Measurements from ENCODE around the gene SGCE.

Gene SGCE

DNA sequence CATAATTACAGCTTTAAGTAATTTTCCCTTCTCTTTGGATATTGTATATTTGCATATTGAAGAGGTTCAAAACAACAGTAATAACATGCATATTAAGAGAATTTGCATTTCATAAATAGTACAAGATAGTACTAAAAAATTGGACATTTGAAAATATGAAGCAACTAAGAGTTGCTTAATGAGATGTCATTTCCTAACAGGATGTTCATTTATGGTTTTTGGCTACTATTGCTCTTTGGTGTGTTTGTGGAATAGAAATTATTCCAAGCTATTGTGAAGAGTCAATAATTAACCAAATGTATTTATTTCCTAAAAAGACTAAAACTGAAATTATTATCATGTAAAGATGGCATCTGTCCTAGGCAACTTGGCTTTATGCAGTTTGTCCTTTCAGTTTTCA is 4.1 kb upstream of the SGCE start:
- no peak for DNase-seq (ENCODE audit: low read depth in 2 of 2, low spot score in 1 of 2)

DNA sequence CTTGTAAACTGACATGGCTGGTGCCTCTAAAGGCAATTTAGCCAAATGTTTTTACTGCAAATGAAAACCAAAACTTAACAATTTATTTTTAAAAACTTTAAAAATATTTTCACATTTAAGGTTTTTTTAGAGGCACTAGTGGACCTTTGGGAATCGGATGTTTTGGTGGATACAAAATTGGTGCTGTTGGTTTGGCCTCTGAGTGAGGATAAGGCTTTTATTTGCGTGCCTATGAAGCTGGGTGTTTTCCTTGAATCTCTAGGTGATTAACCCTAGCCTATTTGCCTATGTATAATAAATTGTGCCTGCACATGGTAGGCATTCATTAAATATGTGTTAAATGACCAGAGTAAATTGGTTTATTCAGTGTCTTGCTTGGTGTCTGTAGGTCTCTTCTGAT is 2.9 kb upstream of the SGCE start:
- DNase-seq (ENCODE audit: low read depth in 2 of 2, low spot score in 1 of 2) = no peak

DNA sequence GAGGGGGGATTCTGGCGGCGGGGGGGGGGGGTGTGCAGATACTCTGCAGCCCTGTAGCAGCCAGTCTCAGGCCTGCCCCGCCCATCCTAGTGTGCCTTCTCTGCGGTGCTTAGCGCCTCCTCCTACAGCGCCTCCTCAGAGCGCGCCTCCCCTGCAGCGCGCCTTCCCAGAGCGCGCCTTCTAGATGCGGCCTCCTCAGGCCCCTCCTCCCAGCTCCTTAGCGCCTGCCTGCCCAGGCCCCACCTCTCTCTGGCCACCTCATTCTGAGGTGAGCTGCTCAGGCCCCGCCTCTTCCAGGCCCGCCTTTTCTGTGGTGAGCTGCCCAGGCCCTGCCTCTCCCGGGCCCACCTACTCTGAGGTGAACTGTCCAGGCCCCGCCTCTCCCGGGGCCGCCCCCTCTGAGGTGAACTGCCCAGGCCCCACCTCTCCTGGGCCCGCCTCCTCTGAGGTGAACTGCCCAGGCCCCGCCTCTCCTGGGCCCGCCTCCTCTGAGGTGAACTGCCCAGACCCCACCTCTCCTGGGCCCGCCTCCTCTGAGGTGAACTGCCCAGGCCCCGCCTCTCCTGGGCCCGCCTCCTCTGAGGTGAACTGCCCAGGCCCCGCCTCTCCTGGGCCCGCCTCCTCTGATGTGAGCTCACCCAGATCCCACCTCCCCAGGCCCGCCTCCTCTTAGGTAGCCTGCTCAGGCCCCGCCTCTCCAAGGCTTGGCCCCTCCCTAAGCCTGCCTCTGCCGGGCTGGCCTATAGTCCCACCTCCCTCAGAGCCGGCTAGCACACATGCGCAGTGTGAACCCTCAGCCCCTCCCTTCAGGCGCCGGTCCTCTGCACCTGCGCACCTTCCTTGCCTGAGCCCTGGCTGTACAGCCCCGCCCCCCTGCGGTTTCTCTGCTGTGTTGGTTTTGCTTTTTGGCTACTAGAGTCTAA is 2.1 kb upstream of the SGCE start:
- peak; percentile 76 to 85 for DNase-seq (ENCODE audit: low read depth in 2 of 2, low spot score in 1 of 2)

- no peak for DNase-seq (ENCODE audit: low read depth in 2 of 2, low spot score in 1 of 2)
Measured at GRCh38 chr7:94656925-94657731, 1.2 kb upstream of the SGCE start.

DNA sequence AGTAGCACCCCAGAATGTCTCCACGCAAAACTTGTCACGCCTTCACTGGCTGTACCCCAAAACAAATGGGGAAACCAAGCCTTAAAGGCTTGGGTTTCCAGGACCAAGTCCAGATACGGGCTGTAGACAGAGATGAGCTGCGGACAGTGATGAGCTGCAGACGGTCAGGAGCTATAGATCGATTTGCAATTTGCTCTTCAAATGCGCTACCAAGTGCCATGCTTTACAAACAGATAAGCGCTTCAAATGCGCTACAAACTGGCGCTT is 658 bp upstream of the SGCE start:
- DNase-seq (ENCODE audit: low read depth in 2 of 2, low spot score in 1 of 2) = no peak

- no peak for DNase-seq (ENCODE audit: low read depth in 2 of 2, low spot score in 1 of 2)
Measured at GRCh38 chr7:94655126-94655847, 646 bp downstream of the SGCE start.

DNA sequence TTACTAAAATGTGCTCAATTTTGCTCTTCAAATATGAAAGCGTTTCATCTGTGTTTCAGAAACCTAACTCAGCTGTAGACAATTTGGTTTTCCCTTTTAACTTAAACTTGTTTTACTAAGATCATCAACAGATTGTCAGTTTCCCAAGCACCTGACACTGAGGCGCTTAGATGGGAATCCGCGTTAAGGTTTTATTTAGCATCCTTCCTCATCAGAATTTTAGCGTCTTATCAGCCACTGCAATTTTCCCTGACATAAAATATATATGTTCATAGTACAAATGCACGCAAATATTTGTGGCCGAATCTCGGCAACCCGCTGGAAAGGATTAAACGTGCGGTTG is 1.2 kb downstream of the SGCE start:
- no peak for DNase-seq (ENCODE audit: low read depth in 2 of 2, low spot score in 1 of 2)

DNA sequence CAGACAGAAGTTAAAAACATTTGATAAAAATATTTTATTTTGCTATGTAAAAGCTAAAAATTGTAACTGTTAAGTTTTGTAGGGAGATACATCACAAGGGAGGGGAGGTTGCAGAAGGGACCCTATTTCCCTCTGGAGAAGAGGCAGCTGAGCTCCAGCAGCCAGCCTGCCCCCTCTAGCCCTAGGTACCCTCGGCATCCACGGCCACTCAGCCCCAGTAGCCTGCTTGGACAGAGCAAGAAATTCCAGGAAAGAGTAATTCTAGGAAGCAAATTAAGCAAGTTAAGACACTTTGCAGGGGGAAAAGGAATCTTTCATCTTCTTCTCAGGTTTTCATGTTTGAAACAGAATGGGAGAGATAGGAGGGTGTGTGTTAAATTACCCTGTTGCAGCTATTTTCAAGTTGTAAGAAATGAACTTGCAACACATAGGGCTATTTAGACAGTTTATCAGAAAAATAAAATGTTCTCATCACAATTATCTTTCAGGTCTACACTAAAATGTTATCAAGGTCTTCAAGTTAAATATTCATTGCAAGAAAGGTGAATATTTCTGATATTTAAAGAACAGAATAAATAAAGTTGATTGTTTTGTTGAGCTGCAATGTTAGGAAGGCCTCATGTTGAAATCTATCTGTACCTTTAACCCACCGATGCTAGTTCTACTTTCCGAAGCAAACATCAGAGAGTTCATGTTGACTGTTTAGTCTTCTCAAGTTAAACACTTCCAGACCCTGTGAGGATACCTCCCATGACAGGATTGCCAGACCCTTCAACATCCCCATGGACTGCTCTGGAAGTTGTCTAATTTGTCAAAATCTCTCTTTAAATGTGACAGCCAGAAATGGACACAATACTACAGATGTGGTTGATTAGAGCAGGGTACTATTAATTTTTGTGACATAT is 5.5 kb downstream of the SGCE start:
- no peak for DNase-seq (ENCODE audit: low read depth in 2 of 2, low spot score in 1 of 2)

DNA sequence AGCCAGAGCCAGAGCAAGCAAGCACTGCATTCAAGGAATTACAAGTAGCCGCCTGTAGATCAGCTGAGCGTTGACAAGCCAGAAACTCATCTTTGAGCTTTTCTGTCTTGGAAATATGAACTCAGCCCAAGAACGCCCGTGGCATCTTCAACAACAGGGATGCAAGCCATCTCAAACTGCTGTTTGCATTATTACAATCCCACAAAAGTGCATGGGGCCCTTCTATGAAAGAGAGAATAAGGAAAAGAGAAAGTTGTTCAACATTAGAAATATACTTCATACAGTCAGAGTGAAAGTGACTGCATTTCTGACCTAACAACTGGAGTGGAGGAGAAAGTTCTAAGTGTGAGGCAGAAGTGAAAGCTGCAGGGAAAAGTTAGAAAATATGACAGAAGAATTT is 6.5 kb downstream of the SGCE start:
- DNase-seq (ENCODE audit: low read depth in 2 of 2, low spot score in 1 of 2) = no peak

- no peak for DNase-seq (ENCODE audit: low read depth in 2 of 2, low spot score in 1 of 2)
Measured at GRCh38 chr7:94648731-94649130, 7.2 kb downstream of the SGCE start.

- no peak for DNase-seq (ENCODE audit: low read depth in 2 of 2, low spot score in 1 of 2)
Measured at GRCh38 chr7:94647295-94647694, 8.6 kb downstream of the SGCE start.

DNA sequence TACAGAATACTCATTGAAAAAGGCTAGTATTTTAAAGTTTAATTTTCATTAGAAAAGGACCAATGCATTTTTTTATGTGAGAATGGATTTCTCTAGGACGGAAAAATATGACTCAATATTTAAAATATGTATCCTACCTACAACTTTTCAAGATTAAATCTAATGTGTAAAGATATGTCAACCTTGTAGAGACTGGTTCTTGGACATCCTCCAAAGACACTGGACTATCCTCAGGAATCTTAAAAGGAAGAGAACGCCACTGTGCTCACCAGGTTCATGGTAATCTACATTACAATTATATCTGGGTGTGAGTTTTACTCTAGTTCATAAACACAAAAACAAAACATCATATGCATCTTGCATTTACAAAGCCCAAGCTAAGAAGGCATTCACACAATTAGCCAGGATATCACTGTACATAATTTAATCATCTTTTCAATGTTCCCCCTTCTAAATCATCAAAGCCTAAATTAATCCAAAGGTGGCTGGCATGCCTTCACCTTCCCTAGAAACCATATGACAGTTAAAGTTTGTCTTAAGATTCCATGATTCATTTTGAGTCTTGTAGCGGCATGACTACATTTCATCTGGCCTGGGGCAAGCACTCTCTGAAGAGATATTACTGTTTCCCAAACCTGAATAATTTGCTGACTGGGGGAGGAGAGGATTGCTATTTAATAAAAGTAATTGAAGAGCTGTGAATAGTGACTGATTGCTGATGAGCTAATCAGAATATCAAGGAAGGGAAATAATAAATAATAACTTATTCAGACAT is 12.0 kb downstream of the SGCE start:
- no peak for DNase-seq (ENCODE audit: low read depth in 2 of 2, low spot score in 1 of 2)

DNA sequence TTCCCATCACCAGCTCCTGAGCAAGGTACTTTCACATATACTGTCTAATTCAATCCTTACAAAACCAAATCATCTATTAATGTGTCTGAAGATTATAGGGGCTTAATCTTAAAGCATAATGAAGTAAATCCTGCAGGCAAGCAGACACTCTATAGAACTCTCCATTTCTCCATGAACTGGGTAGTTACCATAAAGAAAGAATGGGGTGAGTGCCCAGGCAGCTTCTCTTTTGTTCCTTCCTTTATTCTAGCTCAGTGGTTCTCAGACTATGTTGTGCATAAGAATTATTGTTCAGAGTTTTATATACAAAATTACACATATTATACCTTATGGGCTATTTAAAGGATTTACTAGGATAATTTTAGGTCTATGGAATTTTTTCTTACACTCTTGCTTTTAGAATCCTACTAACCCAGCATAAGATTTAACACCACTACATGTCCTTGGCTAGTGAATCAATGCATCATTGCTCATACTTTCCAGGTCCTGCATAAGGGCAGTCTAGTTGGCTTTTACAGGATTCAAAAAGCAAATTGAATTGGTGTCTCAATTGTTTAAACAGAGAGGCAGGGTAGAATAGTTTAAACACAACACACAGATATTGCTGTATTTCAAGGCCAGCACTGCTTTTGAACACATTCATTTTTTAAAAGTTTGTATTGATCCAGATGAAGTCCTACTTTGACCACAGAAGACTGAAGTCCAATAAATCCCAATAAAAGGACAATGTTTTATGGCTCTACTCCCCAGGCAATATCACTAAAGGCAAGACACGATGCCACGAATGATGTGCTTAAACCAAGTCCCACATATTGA is 12.9 kb downstream of the SGCE start:
- DNase-seq (ENCODE audit: low read depth in 2 of 2, low spot score in 1 of 2) = no peak

DNA sequence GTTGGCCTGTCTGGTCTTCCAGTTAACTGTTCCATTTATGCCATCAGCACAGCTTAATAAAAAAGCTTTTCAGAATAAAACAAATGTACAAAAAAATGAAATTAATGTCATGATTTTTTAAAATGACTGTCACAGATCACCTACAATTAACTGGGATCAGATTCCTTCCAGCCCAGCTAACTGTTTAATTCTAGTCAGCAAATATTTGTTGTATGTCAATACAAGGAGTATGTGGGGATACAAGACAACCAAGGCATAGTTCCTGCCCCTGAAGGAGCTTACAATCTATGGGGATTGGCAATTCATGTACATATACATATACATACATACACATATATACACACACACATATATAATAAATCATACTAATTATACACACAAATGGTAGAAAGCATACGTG is 16.5 kb downstream of the SGCE start:
- no peak for DNase-seq (ENCODE audit: low read depth in 2 of 2, low spot score in 1 of 2)

GRCh38 chr7:94635687-94636086 is 20.2 kb downstream of the SGCE start:
- DNase-seq (ENCODE audit: low read depth in 2 of 2, low spot score in 1 of 2) = no peak

- no peak for DNase-seq (ENCODE audit: low read depth in 2 of 2, low spot score in 1 of 2)
Measured at GRCh38 chr7:94634502-94634901, 21.4 kb downstream of the SGCE start.

DNA sequence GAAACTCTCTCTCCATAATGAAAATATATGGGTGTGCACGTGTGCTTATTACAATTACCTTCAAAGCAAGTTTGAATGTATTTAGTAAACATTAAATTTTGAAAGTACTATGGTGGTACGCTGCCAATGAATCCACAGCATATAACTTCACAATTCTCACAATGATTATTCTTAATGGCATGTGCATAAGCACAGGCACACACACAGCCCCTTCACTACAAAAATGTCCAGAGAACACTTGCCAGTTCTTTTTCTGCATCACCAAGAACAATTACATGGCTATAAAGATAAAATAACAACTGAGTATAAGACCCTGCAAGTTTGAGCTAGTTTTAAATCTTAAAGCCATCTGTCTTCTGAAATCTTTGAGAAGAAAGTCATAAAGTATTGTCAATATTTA is 22.2 kb downstream of the SGCE start:
- DNase-seq (ENCODE audit: low read depth in 2 of 2, low spot score in 1 of 2) = no peak

DNA sequence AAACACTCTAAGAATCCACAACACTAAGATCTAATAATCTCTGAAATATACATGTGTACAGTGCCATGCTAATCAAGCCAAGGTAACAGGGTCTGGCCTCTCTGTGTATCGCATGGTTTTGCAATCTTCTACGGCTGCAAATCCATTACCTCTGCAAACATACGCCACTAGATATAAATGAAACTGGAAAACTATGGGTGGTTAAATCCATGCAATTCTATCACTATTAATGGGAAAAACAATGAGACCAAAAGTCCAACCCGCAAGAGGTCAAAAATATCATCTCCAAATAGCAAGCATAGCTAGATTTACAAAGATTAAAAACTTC is 23.0 kb downstream of the SGCE start:
- no peak for DNase-seq (ENCODE audit: low read depth in 2 of 2, low spot score in 1 of 2)

DNA sequence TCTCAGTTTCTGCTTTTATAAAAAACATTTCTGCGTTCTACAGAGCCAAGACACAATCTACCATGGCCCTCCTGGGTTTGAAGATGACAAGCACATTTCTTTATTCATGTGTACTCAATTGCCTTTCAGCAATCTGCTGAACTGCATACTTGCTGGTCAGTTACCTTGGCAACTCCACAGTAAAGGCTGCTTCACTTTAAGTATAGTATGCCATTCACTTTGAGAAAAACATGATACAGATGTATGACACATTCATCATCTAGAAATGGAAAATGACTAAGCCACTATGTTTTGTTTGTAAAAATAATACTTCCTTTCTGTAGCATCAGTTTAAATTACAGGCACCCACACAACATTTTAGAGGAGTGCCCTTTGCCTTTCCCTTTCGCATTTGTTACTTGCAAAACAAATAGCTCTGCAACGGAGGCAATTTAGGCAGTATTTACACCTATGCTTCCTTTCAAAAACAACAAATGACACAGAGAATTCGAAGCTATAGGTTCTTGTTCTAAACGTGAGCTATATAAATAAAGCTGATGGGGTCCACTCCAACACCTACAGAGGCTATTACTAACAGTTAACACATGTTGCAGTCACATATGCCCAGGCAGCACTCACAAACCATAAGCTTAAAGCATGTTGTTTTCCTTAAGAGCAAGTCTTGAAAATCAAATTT is 23.5 kb downstream of the SGCE start:
- no peak for DNase-seq (ENCODE audit: low read depth in 2 of 2, low spot score in 1 of 2)

Measured in stimulated activated CD8-positive, alpha-beta memory T cell treated with anti-CD3 and anti-CD28 coated beads, Interleukin-4, amount 100 ng/mL, for 1 hour (primary cell).